ENCODE measurements around the gene XXYLT1.
"Not testable (repeated sequence)": the region's sequence is repeated elsewhere in the genome, so short reads cannot be mapped to it uniquely, and the experiment has no call there.

Gene XXYLT1

GRCh38 chr3:195097331-195098255 lies 173.4 kb downstream of the XXYLT1 start:
- TF ChIP-seq Cebpa-rat (IDR thresholded peaks at IDR 0.05), result no peak
- no peaks in the 10 kb centered on the region for H4K20me1 ChIP-seq
- H3K9me3 ChIP-seq (replicated peaks in 1 of 11), result peaks cover 0 to 5% (median 0%) of the 10 kb centered on the region in 11 experiments; a peak in 2 of 22 replicates
- peak overlapping the region in 10 of 11 experiments; percentile 50 to 97 (median 94); a peak in 20 of 22 replicates for H3K27ac ChIP-seq
- peak overlapping the region in 10 of 11 experiments; percentile 31 to 82 (median 69); a peak in 18 of 22 replicates for H3K9ac ChIP-seq
- no peak overlapping the region for H3K4me3 ChIP-seq
- peak overlapping the region; percentile 44 to 99 (median 92) for H3K4me2 ChIP-seq
- H3K36me3 ChIP-seq, result no peaks in the 10 kb centered on the region
- peaks cover 83 to 90% (median 86%) of the 10 kb centered on the region in 10 experiments for H3K4me1 ChIP-seq
- H3K27me3 ChIP-seq, result no peaks in the 10 kb centered on the region

- Histone ChIP-seq H3K27ac (peak overlapping the region in 9 of 11 experiments; percentile 82 to 97 (median 94); a peak in 18 of 22 replicates), H3K9me3 (replicated peaks in 1 of 11) (no peaks in the 10 kb centered on the region), H3K4me2 (peak overlapping the region; percentile 80 to 99 (median 92); a peak in 21 of 22 replicates), H4K20me1 (no peaks in the 10 kb centered on the region), H3K9ac (peak overlapping the region in 10 of 11 experiments; percentile 31 to 82 (median 69); a peak in 15 of 22 replicates), H3K4me1 (peaks cover 76 to 83% (median 79%) of the 10 kb centered on the region in 10 experiments), H3K4me3 (no peak overlapping the region), H3K36me3 (no peaks in the 10 kb centered on the region), H3K27me3 (no peaks in the 10 kb centered on the region)
- TF ChIP-seq Cebpa-rat (IDR thresholded peaks at IDR 0.05), result no peak
Observed at GRCh38 chr3:195096484-195097330, 174.3 kb downstream of the XXYLT1 start.

GRCh38 chr3:195096053-195096452 lies 174.9 kb downstream of the XXYLT1 start:
- peak overlapping the region in 1 of 10 experiments; percentile 55; a peak in 1 of 20 replicates for H3K4me3 ChIP-seq
- no peak for TF ChIP-seq Cebpa-rat (IDR thresholded peaks at IDR 0.05)
- no peaks in the 10 kb centered on the region for H3K27me3 ChIP-seq
- H3K27ac ChIP-seq, result peak overlapping the region in 9 of 11 experiments; percentile 46 to 97 (median 93); a peak in 18 of 22 replicates
- H3K4me2 ChIP-seq, result peak overlapping the region; percentile 80 to 99 (median 92)
- H3K9me3 ChIP-seq (replicated peaks in 1 of 11), result no peaks in the 10 kb centered on the region
- no peaks in the 10 kb centered on the region for H3K36me3 ChIP-seq
- peak overlapping the region in 8 of 11 experiments; percentile 58 to 77 (median 70); a peak in 11 of 22 replicates for H3K9ac ChIP-seq
- no peaks in the 10 kb centered on the region for H4K20me1 ChIP-seq
- H3K4me1 ChIP-seq, result peaks cover 74 to 77% (median 76%) of the 10 kb centered on the region in 10 experiments

GRCh38 chr3:195095704-195096036 lies 175.3 kb downstream of the XXYLT1 start:
- Histone ChIP-seq H4K20me1 (no peaks in the 10 kb centered on the region), H3K4me1 (peaks cover 70 to 73% (median 72%) of the 10 kb centered on the region in 10 experiments), H3K27ac (peak overlapping the region in 10 of 11 experiments; percentile 2 to 97 (median 92); a peak in 18 of 22 replicates), H3K9ac (peak overlapping the region in 10 of 11 experiments; percentile 29 to 77 (median 66); a peak in 16 of 22 replicates), H3K36me3 (no peaks in the 10 kb centered on the region), H3K27me3 (no peaks in the 10 kb centered on the region), H3K9me3 (replicated peaks in 1 of 11) (no peaks in the 10 kb centered on the region), H3K4me2 (peak overlapping the region; percentile 80 to 99 (median 92)), H3K4me3 (peak overlapping the region in 5 of 10 experiments; percentile 7 to 55 (median 29); a peak in 5 of 20 replicates)
- no peak for TF ChIP-seq Cebpa-rat (IDR thresholded peaks at IDR 0.05)

GRCh38 chr3:195095035-195095703 lies 175.8 kb downstream of the XXYLT1 start:
- Histone ChIP-seq H3K4me1 (peaks cover 65 to 68% (median 67%) of the 10 kb centered on the region in 10 experiments), H3K36me3 (no peaks in the 10 kb centered on the region), H3K4me3 (peak overlapping the region in 5 of 10 experiments; percentile 7 to 55 (median 29); a peak in 5 of 20 replicates), H3K27ac (peak overlapping the region in 10 of 11 experiments; percentile 2 to 97 (median 92); a peak in 18 of 22 replicates), H3K9me3 (replicated peaks in 1 of 11) (no peaks in the 10 kb centered on the region), H3K9ac (peak overlapping the region in 10 of 11 experiments; percentile 29 to 77 (median 66); a peak in 18 of 22 replicates), H3K27me3 (no peaks in the 10 kb centered on the region), H4K20me1 (no peaks in the 10 kb centered on the region), H3K4me2 (peak overlapping the region; percentile 80 to 99 (median 92))
- TF ChIP-seq Cebpa-rat (IDR thresholded peaks at IDR 0.05), result 0 out of 22 replicates have a peak, but pooled peaks of 1 of the 11 experiments have one; percentile 15

- peak overlapping the region; percentile 1 to 77 (median 66); a peak in 21 of 22 replicates for H3K9ac ChIP-seq
- H3K4me2 ChIP-seq, result peak overlapping the region; percentile 80 to 99 (median 92)
- peak overlapping the region in 7 of 10 experiments; percentile 20 to 55 (median 49); a peak in 11 of 20 replicates for H3K4me3 ChIP-seq
- no peak for TF ChIP-seq Cebpa-rat (IDR thresholded peaks at IDR 0.05)
- peak overlapping the region in 10 of 11 experiments; percentile 20 to 97 (median 92); a peak in 19 of 22 replicates for H3K27ac ChIP-seq
- H3K4me1 ChIP-seq, result peaks cover 57 to 60% (median 59%) of the 10 kb centered on the region in 10 experiments
- no peaks in the 10 kb centered on the region for H3K36me3 ChIP-seq
- no peaks in the 10 kb centered on the region for H4K20me1 ChIP-seq
- H3K9me3 ChIP-seq (replicated peaks in 1 of 11), result no peaks in the 10 kb centered on the region
- no peaks in the 10 kb centered on the region for H3K27me3 ChIP-seq
Observed at GRCh38 chr3:195094191-195094921, 176.6 kb downstream of the XXYLT1 start.

- H3K36me3 ChIP-seq, result no peaks in the 10 kb centered on the region
- no peaks in the 10 kb centered on the region for H3K27me3 ChIP-seq
- H3K9me3 ChIP-seq (replicated peaks in 1 of 11), result no peaks in the 10 kb centered on the region
- H3K27ac ChIP-seq, result peak overlapping the region in 10 of 11 experiments; percentile 20 to 97 (median 92); a peak in 18 of 22 replicates
- peak overlapping the region in 8 of 10 experiments; percentile 11 to 55 (median 43); a peak in 13 of 20 replicates for H3K4me3 ChIP-seq
- H3K9ac ChIP-seq, result peak overlapping the region; percentile 1 to 77 (median 66); a peak in 21 of 22 replicates
- H3K4me1 ChIP-seq, result peaks cover 51 to 53% (median 52%) of the 10 kb centered on the region in 10 experiments
- H3K4me2 ChIP-seq, result peak overlapping the region; percentile 80 to 99 (median 92)
- no peak for TF ChIP-seq Cebpa-rat (IDR thresholded peaks at IDR 0.05)
- no peaks in the 10 kb centered on the region for H4K20me1 ChIP-seq
Observed at GRCh38 chr3:195093731-195094130, 177.2 kb downstream of the XXYLT1 start.

GRCh38 chr3:195087840-195088601 lies 182.9 kb downstream of the XXYLT1 start:
- Histone ChIP-seq H3K4me2 (peak overlapping the region; percentile 37 to 92 (median 72)), H3K4me3 (peak overlapping the region in 5 of 10 experiments; percentile 16 to 53 (median 38); a peak in 5 of 20 replicates), H3K4me1 (peaks cover 10 to 51% (median 45%) of the 10 kb centered on the region in 10 experiments; a peak in 19 of 20 replicates), H3K9ac (peak overlapping the region in 7 of 11 experiments; percentile 41 to 53 (median 50); a peak in 8 of 22 replicates), H3K9me3 (replicated peaks in 1 of 11) (peaks cover 0 to 10% (median 0%) of the 10 kb centered on the region in 11 experiments; a peak in 1 of 22 replicates), H3K27ac (peak overlapping the region in 9 of 11 experiments; percentile 34 to 71 (median 63); a peak in 17 of 22 replicates)
- not testable (repeated sequence) for H3K27me3 ChIP-seq, H4K20me1 ChIP-seq, H3K36me3 ChIP-seq

All from BLaER1 treated with 17β-estradiol and CSF1 and Interleukin-3, amounts not matched to agents 10 nM and 100 nM (cell line).